K562 (cell line): ENCODE measurements around the gene KDM2A. TPM values are rescaled to one million over a fixed set of nuclear protein-coding genes. Genes with fewer than 3 reads are reported as not detected.

Experiments
- BRCA1 ChIP-seq, 2 experiments: fragments of 450-650 bp in 1 of 2; sonication (generic) in 1 of 2; formaldehyde crosslinking in 1 of 2; IDR thresholded peaks; 2 replicates each; pipeline versions ENCODE4 v1.5.0 to v1.6.1; 2017 to 2020; ENCODE audit warnings: mild to moderate bottlenecking in 1 of 2, missing genetic modification reagents in 1 of 2
- C11orf30 ChIP-seq: fragments of 450-650 bp; IDR thresholded peaks from 2 replicates; pipeline ENCODE4 v1.6.1; 2016; ENCODE audit warnings: low read depth, mild to moderate bottlenecking
- CC2D1A ChIP-seq: fragments of 450-650 bp; IDR thresholded peaks from 2 replicates; pipeline ENCODE4 v1.6.1; 2017; ENCODE audit warnings: mild to moderate bottlenecking
- ESRRB ChIP-seq: fragments of 250-450 bp; sonication (Bioruptor Pico); IDR thresholded peaks from 2 replicates; pipeline ENCODE4 v1.5.0; 2020; ENCODE audit warnings: mild to moderate bottlenecking, moderate library complexity, borderline replicate concordance
- GTF2A2 ChIP-seq: IDR thresholded peaks from 2 replicates; pipeline ENCODE4 v1.6.1; 2016; ENCODE audit warnings: mild to moderate bottlenecking, missing genetic modification characterization, missing compliant biosample characterization
- JUNB ChIP-seq: fragments of 450-650 bp; formaldehyde crosslinking; conservative IDR thresholded peaks from 2 replicates; pipeline ENCODE4 v1.4.0; 2020; ENCODE audit warnings: mild to moderate bottlenecking
- KHSRP ChIP-seq: fragments of 450-650 bp; IDR thresholded peaks from 2 replicates; pipeline ENCODE4 v1.6.1; 2017
- MAZ ChIP-seq, 2 experiments: fragments of 450-650 bp in 1 of 2; sonication (generic) in 1 of 2; formaldehyde crosslinking; IDR thresholded peaks in 1 of 2; conservative IDR thresholded peaks in 1 of 2; 2 replicates each; pipeline versions ENCODE4 v1.4.0 to v1.5.0; 2020; ENCODE audit warnings: mild to moderate bottlenecking in 1 of 2, missing genetic modification reagents in 1 of 2
- NBN ChIP-seq: fragments of 450-650 bp; IDR thresholded peaks from 2 replicates; pipeline ENCODE4 v1.6.1; 2016; ENCODE audit warnings: low read depth, mild to moderate bottlenecking
- NCOA2 ChIP-seq, 2 experiments: fragments of 450-650 bp; IDR thresholded peaks; 2 replicates each; pipeline ENCODE4 v1.6.1; 2018; ENCODE audit warnings: mild to moderate bottlenecking in 2 of 2, moderate library complexity in 1 of 2; ENCODE audit not compliant: partially characterized antibody in 2 of 2
- NCOR1 ChIP-seq: fragments of 450-650 bp; IDR thresholded peaks from 2 replicates; pipeline ENCODE4 v1.6.1; 2016; ENCODE audit warnings: mild to moderate bottlenecking, moderate library complexity
- NFYB ChIP-seq: IDR thresholded peaks from 2 replicates; pipeline ENCODE4 v1.6.1; 2011; ENCODE audit warnings: mild to moderate bottlenecking, moderate library complexity; ENCODE audit not compliant: insufficient read length; ENCODE audit errors: extremely low read depth
- PML ChIP-seq: IDR thresholded peaks from 2 replicates; pipeline ENCODE4 v1.6.1; 2012; ENCODE audit warnings: low read length, inconsistent platforms
- PRDM10 ChIP-seq: fragments of 450-650 bp; IDR thresholded peaks from 2 replicates; pipeline ENCODE4 v1.6.1; 2018; ENCODE audit not compliant: partially characterized antibody
- TCF7 ChIP-seq: sonication (generic); IDR thresholded peaks from 2 replicates; pipeline ENCODE4 v1.6.1; 2016; ENCODE audit warnings: antibody characterized with exemption, borderline replicate concordance
- TEAD2 ChIP-seq: fragments of 450-650 bp; IDR thresholded peaks from 2 replicates; pipeline ENCODE4 v1.6.1; 2016; ENCODE audit warnings: missing genetic modification characterization, control low read depth, missing compliant biosample characterization
- YBX1 ChIP-seq: fragments of 450-650 bp; IDR thresholded peaks from 2 replicates; pipeline ENCODE4 v1.7.1; 2016; ENCODE audit warnings: mild to moderate bottlenecking
- ZBTB1 ChIP-seq: sonication (generic); formaldehyde crosslinking; IDR thresholded peaks from 2 replicates; pipeline ENCODE4 v1.8.1; 2023; ENCODE audit warnings: missing genetic modification reagents, low read depth, mild to moderate bottlenecking, borderline replicate concordance
- ZNF444 ChIP-seq: fragments of 250-450 bp; sonication (Bioruptor Pico); IDR thresholded peaks from 2 replicates; pipeline ENCODE4 v1.4.0; 2020; ENCODE audit warnings: mild to moderate bottlenecking, moderate library complexity
- ZNF717 ChIP-seq: fragments of 250-450 bp; sonication (Bioruptor Pico); IDR thresholded peaks from 2 replicates; pipeline ENCODE4 v1.5.0; 2021
- ZNF766 ChIP-seq: fragments of 200-800 bp; sonication (Bioruptor generic); conservative IDR thresholded peaks from 2 replicates; pipeline ENCODE4 v1.6.1; 2016; ENCODE audit warnings: missing genetic modification characterization, missing compliant biosample characterization
- polyA plus RNA-seq, 8 experiments: library from polyadenylated mRNA; depleted of rRNA in 4 of 8; stranded (reverse) in 5 of 8; unstranded in 3 of 8; fragments of >200 nt; fragmentation: Nextera tagmentation in 2 of 8; fragmentation: Illumina TruSeq in 1 of 8; extraction: Ambion mirVana in 2 of 8; extraction: Trizol in 1 of 8; gene quantifications; 2 replicates each; pipeline versions ENCODE4 v1.2.1 to v1.2.3, GENCODE V29; 2011 to 2014; ENCODE audit warnings: inconsistent platforms in 1 of 8, missing spikeins in 1 of 8
- total RNA-seq, 7 experiments: library from RNA; depleted of rRNA in 6 of 7; stranded (reverse); fragments of >200 nt in 6 of 7; fragmentation: Illumina TruSeq in 2 of 7; extraction: Trizol in 2 of 7; gene quantifications; 2 replicates each; pipeline versions ENCODE4 v1.2.1 to v1.2.3, GENCODE V29; 2011 to 2021; ENCODE audit warnings: low replicate concordance in 1 of 7
- TF ChIP-seq, protein P1 (sequence below): fragments of 450-650 bp; IDR thresholded peaks from 2 replicates; pipeline ENCODE4 v1.6.1; 2017; ENCODE audit warnings: antibody characterized with exemption, mild to moderate bottlenecking

Gene KDM2A
- total and polyA plus RNA-seq, 9 of the 15 experiments (the other 6 are each of a cell fraction or from before 2014, with no cell fraction given) = 5.0 to 39.3 (median 21.3) TPM

- TF ChIP-seq PRDM10 = no peak
- no peak for TF ChIP-seq NFYB
- no peak for TF ChIP-seq CC2D1A
- peak in 1 of 2 experiments; percentile 91; a peak in 2 of 4 replicates for TF ChIP-seq MAZ (CRISPR knock-in tag; conservative IDR thresholded peaks at IDR 0.05 in 1 of 2, IDR thresholded peaks at IDR 0.05 in 1 of 2)
- no peak for TF ChIP-seq JUNB (CRISPR knock-in tag)
- TF ChIP-seq TCF7 = 0 out of 2 replicates have a peak, but pooled peaks have one; percentile 15
- TF ChIP-seq NCOR1 = 0 out of 2 replicates have a peak, but pooled peaks have one; percentile 7
- peak; percentile 2; the same call in 1 of the 2 replicates for TF ChIP-seq ZNF766 (CRISPR knock-in tag)
- TF ChIP-seq TEAD2 (tag) = no peak
- TF ChIP-seq NCOA2 (IDR thresholded peaks at IDR 0.05; ENCODE audit: partially characterized antibody in 2 of 2) = no peak
- TF ChIP-seq GTF2A2 (tag) = no peak
- no peak for TF ChIP-seq KHSRP
- no peak for TF ChIP-seq YBX1
- no peak for TF ChIP-seq C11orf30
- TF ChIP-seq ZBTB1 (CRISPR knock-in tag) = no peak
- TF ChIP-seq ESRRB (CRISPR knock-in tag) = no peak
- TF ChIP-seq BRCA1 (IDR thresholded peaks at IDR 0.05) = no peak
- no peak for TF ChIP-seq BRCA1 (CRISPR knock-in tag; IDR thresholded peaks at IDR 0.05)
- no peak for TF ChIP-seq ZNF444
- TF ChIP-seq, protein P1, sequence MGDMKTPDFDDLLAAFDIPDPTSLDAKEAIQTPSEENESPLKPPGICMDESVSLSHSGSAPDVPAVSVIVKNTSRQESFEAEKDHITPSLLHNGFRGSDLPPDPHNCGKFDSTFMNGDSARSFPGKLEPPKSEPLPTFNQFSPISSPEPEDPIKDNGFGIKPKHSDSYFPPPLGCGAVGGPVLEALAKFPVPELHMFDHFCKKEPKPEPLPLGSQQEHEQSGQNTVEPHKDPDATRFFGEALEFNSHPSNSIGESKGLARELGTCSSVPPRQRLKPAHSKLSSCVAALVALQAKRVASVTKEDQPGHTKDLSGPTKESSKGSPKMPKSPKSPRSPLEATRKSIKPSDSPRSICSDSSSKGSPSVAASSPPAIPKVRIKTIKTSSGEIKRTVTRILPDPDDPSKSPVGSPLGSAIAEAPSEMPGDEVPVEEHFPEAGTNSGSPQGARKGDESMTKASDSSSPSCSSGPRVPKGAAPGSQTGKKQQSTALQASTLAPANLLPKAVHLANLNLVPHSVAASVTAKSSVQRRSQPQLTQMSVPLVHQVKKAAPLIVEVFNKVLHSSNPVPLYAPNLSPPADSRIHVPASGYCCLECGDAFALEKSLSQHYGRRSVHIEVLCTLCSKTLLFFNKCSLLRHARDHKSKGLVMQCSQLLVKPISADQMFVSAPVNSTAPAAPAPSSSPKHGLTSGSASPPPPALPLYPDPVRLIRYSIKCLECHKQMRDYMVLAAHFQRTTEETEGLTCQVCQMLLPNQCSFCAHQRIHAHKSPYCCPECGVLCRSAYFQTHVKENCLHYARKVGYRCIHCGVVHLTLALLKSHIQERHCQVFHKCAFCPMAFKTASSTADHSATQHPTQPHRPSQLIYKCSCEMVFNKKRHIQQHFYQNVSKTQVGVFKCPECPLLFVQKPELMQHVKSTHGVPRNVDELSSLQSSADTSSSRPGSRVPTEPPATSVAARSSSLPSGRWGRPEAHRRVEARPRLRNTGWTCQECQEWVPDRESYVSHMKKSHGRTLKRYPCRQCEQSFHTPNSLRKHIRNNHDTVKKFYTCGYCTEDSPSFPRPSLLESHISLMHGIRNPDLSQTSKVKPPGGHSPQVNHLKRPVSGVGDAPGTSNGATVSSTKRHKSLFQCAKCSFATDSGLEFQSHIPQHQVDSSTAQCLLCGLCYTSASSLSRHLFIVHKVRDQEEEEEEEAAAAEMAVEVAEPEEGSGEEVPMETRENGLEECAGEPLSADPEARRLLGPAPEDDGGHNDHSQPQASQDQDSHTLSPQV = 0 out of 2 replicates have a peak, but pooled peaks have one; percentile 77
- TF ChIP-seq ZNF717 (CRISPR knock-in tag) = no peak
- TF ChIP-seq NBN = 0 out of 2 replicates have a peak, but pooled peaks have one; percentile 61
- TF ChIP-seq PML = peak; percentile 76; the same call in 1 of the 2 replicates
Measured at GRCh38 chr11:67288452-67289225, 169.6 kb downstream of the KDM2A start (continued).
